ENCODE data around the gene CD6.

GRCh38 chr11:61019037-61019831 lies 47.8 kb downstream of the CD6 start:
- TF ChIP-seq CTCF (IDR thresholded peaks at IDR 0.05; ENCODE audit: low read depth, low read length, poor library complexity, severe bottlenecking) = no peak
- no peak for TF ChIP-seq EZH2phosphoT487 (IDR thresholded peaks at IDR 0.05; ENCODE audit: borderline replicate concordance, low read length)
